Retinal pigment epithelial cell (primary cell): ENCODE measurements around the gene NUDT14.

Experiments used
- DNase-seq: peaks from one replicate; pipeline ENCODE4 v3.0.0-alpha.2; 2010; ENCODE audit warnings: low read depth
- H3K4me3 ChIP-seq: 2 replicates; pipeline ENCODE4 v1.5.1; 2011; ENCODE audit warnings: mild to moderate bottlenecking, low read length, control low read depth, moderate library complexity
- TF ChIP-seq, protein P1 (sequence below): conservative IDR thresholded peaks from 2 replicates; pipeline ENCODE4 v1.5.1; 2011; ENCODE audit warnings: low read depth, low read length, control low read depth, inconsistent platforms

Gene NUDT14

DNA sequence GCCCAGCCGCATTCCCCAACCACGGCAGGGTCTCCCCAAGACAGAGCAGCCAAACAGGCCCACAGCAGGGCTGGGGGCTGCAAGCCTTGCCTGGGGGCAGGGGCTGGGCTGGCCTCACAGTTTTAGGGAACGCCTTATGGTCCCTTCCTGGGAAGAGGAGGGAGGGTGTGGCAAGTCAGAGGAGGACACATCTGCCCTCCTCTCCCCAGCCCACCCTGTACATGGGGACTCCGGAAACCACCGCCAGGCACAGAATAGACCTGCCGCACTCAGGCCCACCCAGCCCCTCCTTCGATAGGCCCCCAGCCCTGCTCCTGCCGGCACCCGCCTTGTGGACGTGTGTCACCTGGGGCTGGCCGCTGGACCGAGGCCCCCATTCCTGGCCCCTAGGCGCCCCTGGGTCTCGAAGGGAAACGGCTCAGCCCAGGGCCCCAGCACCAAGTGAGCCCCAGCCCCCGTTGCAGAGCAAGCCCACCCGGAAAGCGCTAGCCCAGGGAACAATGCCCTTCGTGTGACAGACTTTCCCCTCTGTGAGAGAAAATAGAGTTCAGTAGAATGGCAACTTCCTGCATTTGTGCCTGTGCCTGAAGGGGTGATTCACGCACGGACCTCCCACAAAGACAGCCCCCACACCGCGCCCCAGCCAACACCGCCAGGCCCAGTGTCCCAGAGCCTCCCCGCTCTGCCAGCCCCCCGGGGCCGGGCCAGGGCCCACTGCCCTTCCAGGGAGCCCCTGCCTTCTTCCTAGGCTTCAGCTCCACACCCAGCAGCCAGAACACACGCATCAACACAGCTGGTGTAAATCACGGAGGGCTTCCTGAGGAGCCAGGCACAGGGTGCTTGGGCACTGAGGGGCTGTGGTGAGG is 12.0 kb upstream of the NUDT14 start:
- H3K4me3 ChIP-seq = no peak overlapping the region
- TF ChIP-seq, protein P1, sequence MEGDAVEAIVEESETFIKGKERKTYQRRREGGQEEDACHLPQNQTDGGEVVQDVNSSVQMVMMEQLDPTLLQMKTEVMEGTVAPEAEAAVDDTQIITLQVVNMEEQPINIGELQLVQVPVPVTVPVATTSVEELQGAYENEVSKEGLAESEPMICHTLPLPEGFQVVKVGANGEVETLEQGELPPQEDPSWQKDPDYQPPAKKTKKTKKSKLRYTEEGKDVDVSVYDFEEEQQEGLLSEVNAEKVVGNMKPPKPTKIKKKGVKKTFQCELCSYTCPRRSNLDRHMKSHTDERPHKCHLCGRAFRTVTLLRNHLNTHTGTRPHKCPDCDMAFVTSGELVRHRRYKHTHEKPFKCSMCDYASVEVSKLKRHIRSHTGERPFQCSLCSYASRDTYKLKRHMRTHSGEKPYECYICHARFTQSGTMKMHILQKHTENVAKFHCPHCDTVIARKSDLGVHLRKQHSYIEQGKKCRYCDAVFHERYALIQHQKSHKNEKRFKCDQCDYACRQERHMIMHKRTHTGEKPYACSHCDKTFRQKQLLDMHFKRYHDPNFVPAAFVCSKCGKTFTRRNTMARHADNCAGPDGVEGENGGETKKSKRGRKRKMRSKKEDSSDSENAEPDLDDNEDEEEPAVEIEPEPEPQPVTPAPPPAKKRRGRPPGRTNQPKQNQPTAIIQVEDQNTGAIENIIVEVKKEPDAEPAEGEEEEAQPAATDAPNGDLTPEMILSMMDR = no peak
- DNase-seq = no peak

DNA sequence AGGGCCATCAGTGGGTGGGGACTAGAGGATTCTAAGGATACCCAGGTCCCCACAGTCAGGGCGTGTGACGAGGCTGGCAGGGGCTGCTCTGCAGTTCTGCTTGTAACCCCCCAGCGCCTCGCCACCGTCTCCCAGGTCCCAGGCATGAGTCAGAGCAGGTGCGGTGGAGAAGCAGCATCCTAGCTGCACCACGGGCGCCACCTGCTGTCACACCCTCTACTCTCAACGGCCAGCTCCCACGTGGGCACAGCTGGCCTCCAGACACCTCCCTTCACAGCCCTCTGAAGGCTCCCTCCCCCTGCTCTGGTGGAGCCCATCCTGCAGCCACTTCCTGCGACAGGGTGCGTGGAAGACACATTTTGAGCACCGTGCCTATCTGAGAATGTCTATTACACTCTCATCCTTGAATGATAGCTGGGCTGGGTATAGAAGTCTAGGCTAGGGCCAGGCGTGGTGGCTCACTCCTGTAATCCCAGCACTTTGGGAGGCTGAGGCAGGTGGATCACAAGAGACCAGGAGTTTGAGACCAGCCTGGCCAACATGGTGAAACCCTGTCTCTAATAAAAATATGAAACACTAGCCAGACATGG is 6.9 kb upstream of the NUDT14 start:
- TF ChIP-seq, protein P1 = no peak
- H3K4me3 ChIP-seq = no peak overlapping the region
- no peak for DNase-seq

DNA sequence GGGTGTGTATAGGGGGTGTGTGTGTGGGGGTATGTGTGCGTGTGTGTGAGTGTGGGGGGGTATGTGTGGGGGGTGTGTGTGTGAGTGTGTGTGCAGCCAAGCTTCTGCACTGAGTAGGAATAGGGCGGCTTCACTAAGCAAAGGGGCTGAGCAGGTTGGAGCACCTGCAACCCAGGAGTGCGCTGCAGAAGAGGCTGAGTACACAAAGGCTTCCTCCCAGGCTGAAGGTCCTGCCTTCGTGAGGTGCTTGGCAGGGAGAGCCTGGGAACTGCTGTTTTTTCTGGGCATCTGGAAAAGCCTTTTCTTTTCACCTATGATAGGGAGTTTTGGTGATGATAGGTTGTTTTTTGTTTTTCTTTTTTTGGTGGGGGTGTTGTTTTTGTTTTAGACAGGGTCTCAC is 6.0 kb upstream of the NUDT14 start:
- no peak overlapping the region for H3K4me3 ChIP-seq
- TF ChIP-seq, protein P1 = no peak
- DNase-seq = no peak

DNA sequence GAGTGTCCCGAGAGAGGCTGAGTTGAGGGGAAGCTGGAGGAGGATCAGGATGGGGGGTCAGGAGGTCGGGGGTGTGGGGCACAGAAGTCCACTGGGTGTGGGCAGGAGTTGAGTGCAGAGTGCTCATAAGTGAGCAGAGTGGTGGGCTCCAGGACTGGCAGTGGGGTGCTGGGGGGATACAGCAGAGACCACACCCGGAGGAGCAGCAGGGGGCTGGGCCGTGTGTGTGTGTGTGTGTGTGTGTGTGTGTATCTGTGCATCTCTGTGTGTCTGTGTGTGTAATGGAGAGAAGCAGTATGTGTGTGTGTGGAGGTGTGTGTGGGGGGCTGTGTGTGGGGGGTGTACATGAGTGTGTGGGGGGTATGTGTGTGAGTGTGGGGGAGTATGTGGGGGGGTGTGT is 4.9 kb upstream of the NUDT14 start:
- no peak overlapping the region for H3K4me3 ChIP-seq
- TF ChIP-seq, protein P1 = no peak
- DNase-seq = no peak

DNA sequence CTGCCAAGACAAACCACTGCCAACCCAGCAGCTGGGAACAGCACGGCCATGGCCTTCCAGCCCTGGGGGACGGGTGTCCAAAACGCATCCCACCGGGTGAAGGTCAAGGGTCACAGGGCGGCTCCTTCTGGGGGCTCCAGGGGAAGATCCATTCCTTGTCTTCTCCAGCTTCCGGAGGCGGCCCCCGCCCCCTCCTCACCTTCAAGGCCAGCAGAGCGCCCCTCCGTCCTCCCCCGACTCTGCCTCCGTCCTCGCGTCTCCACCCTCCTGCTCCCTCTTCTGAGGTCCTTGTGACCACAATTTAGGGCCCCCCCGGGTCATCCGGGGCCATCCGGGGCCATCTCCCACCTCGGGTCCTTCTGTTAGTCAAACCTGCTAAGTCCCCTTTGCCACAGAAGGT is 3.9 kb upstream of the NUDT14 start:
- no peak for DNase-seq
- TF ChIP-seq, protein P1 = no peak
- H3K4me3 ChIP-seq = no peak overlapping the region

DNA sequence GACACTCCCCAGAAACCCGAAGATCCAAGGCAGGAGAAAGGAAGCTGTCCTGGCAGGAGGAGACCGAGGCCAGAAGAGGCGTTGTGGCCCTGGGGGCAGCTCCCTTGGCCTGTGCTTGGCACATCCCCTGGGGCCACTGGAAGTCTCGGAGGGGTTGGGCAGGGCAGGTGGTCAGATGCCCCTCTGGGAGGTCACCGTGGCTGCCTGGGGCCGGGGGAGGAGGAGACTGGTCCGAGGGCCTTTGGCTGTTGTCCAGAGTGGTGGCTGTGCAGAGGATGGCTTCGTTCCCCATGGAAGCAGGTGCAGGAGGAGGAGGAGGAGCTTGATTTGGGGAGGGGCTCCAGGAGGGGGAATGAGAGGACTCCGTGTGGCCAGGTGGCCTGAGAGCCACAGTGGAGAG is 3.3 kb upstream of the NUDT14 start:
- H3K4me3 ChIP-seq = no peak overlapping the region
- TF ChIP-seq, protein P1 = no peak

DNA sequence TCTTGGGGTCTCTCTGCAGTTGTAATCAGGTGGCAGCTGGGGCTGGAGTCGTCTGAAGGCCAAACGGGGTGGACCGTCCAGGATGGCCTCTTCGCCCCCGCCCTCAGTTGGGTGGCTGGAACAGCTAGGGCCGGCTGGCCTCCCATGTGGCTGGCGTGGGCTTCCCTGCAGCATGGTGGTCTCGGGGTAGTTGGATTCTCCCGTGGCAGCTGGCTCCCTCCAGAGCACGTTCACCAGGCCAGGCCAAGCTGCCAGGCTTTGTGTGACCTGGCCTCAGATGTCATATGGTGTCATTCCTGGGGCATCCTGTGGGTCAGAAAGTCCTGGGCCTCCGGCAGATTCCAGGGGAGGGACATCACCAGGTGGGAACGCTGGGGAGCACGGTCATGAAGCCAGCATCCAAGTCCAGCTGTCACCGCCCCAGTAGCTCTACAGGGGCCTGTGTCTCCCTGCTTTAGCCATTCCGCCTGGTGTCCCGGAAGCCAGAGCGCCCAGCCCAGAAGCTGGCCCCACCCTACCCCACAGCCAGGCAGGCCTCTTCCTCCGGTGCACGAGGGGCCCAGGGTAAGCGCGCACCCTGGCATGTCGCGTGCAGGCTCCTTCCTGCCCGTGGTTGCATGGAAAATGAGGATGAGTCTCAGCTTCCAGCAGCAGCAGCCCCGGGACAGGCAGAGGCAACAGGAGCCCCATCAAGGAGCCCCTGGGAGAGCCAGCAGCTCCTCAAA is 1.3 kb upstream of the NUDT14 start:
- H3K4me3 ChIP-seq = no peak overlapping the region
- no peak for DNase-seq
- TF ChIP-seq, protein P1 = no peak

More for the DNA sequence above, 3.3 kb upstream of the NUDT14 start:
- no peak for DNase-seq
